H1 (cell line): ENCODE measurements around the gene TMEM35A. TPM values are rescaled to one million over a fixed set of nuclear protein-coding genes. Genes with fewer than 3 reads are reported as not detected.

Experiments
- CTBP2 ChIP-seq: IDR thresholded peaks from 2 replicates; pipeline ENCODE4 v1.7.0; 2011; ENCODE audit warnings: borderline replicate concordance, mild to moderate bottlenecking, moderate library complexity, mixed read lengths, low read length; ENCODE audit not compliant: insufficient read depth, insufficient read length
- CTCF ChIP-seq, 3 experiments: IDR thresholded peaks; 1 replicate in 2 of 3; 2 replicates in 1 of 3; pipeline versions ENCODE4 v1.5.1 to v1.6.1; 2011; ENCODE audit warnings: low read length in 3 of 3, mild to moderate bottlenecking in 3 of 3, inconsistent platforms in 2 of 3, low read depth in 1 of 3, moderate library complexity in 1 of 3; ENCODE audit not compliant: insufficient read depth in 1 of 3; ENCODE audit errors: control extremely low read depth in 1 of 3
- KDM1A ChIP-seq: fragments of 200-600, 300-600 bp; sonication (generic); IDR thresholded peaks from 2 replicates; pipeline ENCODE4 v1.7.1; 2016; ENCODE audit warnings: mild to moderate bottlenecking, low read length, borderline replicate concordance
- NRF1 ChIP-seq: IDR thresholded peaks from 2 replicates; pipeline ENCODE4 v1.6.1; 2011; ENCODE audit warnings: mild to moderate bottlenecking, low read depth, low read length, improper control_type of control experiment
- TCF12 ChIP-seq: IDR thresholded peaks from 2 replicates; pipeline ENCODE4 v1.6.1; 2011; ENCODE audit warnings: low read depth, mild to moderate bottlenecking, low read length
- YY1 ChIP-seq: IDR thresholded peaks from 2 replicates; pipeline ENCODE4 v1.6.1; 2011; ENCODE audit warnings: low read depth, mild to moderate bottlenecking, low read length
- polyA plus RNA-seq, 7 experiments: library from polyadenylated mRNA; depleted of rRNA in 3 of 7; stranded (reverse) in 5 of 7; unstranded in 2 of 7; fragments of >200 nt in 5 of 7; fragments of 200-250 nt in 2 of 7; gene quantifications; 1 replicate in 5 of 7; 2 replicates in 1 of 7; 4 replicates in 1 of 7; pipeline versions ENCODE4 v1.2.1 to v1.2.3, GENCODE V29; 2011 to 2013; ENCODE audit warnings: missing spikeins in 2 of 7, mixed read lengths in 2 of 7
- total RNA-seq: library from RNA; stranded (reverse); fragmentation: NEBNext Ultra II Directional; extraction: Animal tissue kit (Norgen Biotek cat#: 25700); gene quantifications from 2 replicates; pipeline ENCODE4 v1.2.1, GENCODE V29; 2021

Gene TMEM35A
- total and polyA plus RNA-seq, 2 of the 8 experiments (the other 6 are each of a cell fraction or from before 2014, with no cell fraction given) = 5.5 to 5.8 TPM

- TF ChIP-seq CTCF (IDR thresholded peaks at IDR 0.05; ENCODE audit: control extremely low read depth in 1 of 3, insufficient read depth in 1 of 3, low read depth in 1 of 3, low read length in 3 of 3) (no peak), TCF12 (no peak), KDM1A (no peak), YY1 (no peak), CTBP2 (no peak), NRF1 (no peak)
Measured at GRCh38 chrX:101136235-101136634, 57.6 kb downstream of the TMEM35A start (continued).

Other genes with a start within 250 kb of the TMEM35A start
- gene NOX1, start 204.5 kb upstream of the TMEM35A start, total RNA-seq = not detected in 2 replicates
- gene NOX1, start 204.5 kb upstream of the TMEM35A start, polyA plus RNA-seq (2011; rRNA removed) = not detected in 2 replicates
- gene XKRX, start 150.0 kb upstream of the TMEM35A start, total RNA-seq = 1.2 and 1.3 TPM in 2 replicates
- gene XKRX, start 150.0 kb upstream of the TMEM35A start, polyA plus RNA-seq (2011; rRNA removed) = 0.70 and 0.83 TPM in 2 replicates
- not detected in 2 replicates for gene ARL13A, start 109.2 kb upstream of the TMEM35A start, total RNA-seq
- not detected in 2 replicates for gene ARL13A, start 109.2 kb upstream of the TMEM35A start, polyA plus RNA-seq (2011; rRNA removed)
- 12.1 and 12.4 TPM in 2 replicates for gene TRMT2B, start 26.8 kb upstream of the TMEM35A start, total RNA-seq
- 12.1 and 12.2 TPM in 2 replicates for gene TRMT2B, start 26.8 kb upstream of the TMEM35A start, polyA plus RNA-seq (2011; rRNA removed)
- gene CENPI, start 19.3 kb downstream of the TMEM35A start, total RNA-seq = 20.8 and 22.5 TPM in 2 replicates
- 4.6 and 7.2 TPM in 2 replicates for gene CENPI, start 19.3 kb downstream of the TMEM35A start, polyA plus RNA-seq (2011; rRNA removed)
- gene DRP2, start 140.9 kb downstream of the TMEM35A start, total RNA-seq = 0.20 and 0.25 TPM in 2 replicates
- 0.18 and 0.24 TPM in 2 replicates for gene DRP2, start 140.9 kb downstream of the TMEM35A start, polyA plus RNA-seq (2011; rRNA removed)
- not detected in 2 replicates for gene TAF7L, start 212.5 kb downstream of the TMEM35A start, total RNA-seq
- not detected in 2 replicates for gene TAF7L, start 212.5 kb downstream of the TMEM35A start, polyA plus RNA-seq (2011; rRNA removed)